GM19351 (cell line): ENCODE results near the gene CDKN2B.
"Not testable (repeated sequence)": the region's sequence is repeated elsewhere in the genome, so short reads cannot be mapped to it uniquely, and the experiment has no call there.

ENCODE experiments used
- ATAC-seq: cut with Tn5 transposase; IDR thresholded peaks from one replicate; pipeline ENCODE4 v1.9.1; 2021; ENCODE audit warnings: mild to moderate bottlenecking, moderate library complexity; ENCODE audit not compliant: unreplicated experiment

Gene CDKN2B, protein sequence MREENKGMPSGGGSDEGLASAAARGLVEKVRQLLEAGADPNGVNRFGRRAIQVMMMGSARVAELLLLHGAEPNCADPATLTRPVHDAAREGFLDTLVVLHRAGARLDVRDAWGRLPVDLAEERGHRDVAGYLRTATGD

DNA sequence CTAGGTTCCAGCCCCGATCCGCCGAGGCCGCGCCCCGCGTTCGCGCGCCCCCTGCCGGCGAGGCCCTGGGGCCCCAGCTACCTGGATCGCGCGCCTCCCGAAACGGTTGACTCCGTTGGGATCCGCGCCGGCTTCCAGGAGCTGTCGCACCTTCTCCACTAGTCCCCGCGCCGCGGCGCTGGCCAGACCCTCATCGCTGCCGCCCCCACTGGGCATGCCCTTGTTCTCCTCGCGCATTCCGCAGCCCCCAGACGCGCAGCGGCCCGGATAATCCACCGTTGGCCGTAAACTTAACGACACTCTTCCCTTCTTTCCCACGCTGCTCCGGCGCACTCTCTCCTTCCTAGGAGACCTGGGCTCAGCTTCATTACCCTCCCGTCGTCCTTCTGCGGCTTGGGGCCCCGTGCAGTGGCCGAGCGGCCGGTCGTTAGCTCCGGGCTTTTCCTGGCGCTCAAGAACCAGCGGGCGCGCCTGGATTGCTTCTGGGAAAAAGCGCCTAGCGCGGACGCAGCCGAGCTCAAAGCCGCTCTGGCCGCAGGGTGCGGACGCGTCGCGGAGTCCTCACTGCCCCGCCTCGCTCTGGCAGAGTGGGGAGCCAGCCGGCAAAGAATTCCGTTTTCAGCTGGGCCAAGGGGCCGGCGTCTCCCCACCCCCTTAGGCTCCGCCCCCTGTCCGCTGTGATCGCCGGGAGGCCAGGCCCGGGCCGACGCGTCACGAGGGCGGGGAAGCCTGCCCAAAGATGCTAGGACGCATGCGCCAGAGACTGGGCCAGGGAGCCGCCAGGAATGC lies at the start of gene CDKN2B:
TSS of gene CDKN2B (minus strand) at position 589 of the 789 bp plus-strand sequence. CDS start at position 237, 352 bp downstream.
- peak; percentile 92 for ATAC-seq

DNA sequence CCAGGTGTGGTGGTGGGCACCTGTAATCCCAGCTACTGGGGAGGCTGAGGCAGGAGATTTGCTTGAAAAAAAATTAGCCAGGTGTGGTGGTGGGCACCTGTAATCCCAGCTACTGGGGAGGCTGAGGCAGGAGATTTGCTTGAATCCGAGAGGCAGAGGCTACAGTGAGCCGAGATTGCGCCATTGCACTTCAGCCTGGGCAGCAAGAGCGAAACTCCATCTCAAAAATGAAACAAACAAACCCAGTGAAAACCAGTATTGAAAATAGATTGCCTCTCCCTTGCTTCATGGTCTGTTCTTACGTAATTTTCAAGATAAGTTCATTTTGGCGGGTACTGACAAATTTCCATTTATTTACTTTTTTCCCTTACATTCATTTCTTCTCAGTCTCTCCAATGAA lies 48.9 kb upstream of the CDKN2B start:
- not testable (repeated sequence) for ATAC-seq

DNA sequence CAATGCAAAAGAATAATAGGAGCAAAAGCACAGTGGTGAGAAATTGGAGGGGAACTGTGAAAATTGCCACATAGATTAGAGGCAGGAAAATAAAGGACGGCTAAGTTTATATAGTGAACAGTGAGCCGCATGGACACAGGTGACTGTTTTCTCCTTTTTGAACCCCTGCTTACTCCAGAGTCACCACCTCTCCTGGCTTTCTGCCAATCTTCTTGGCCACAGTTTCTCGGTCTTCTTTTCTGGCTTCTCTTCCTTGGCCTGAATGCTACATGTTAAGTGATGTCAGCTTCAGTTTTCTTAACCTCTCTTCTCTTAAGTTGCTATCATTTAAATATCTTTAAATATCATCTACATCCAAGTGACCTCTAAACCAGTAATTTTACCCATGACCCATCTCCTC lies 47.3 kb upstream of the CDKN2B start:
- no peak for ATAC-seq

DNA sequence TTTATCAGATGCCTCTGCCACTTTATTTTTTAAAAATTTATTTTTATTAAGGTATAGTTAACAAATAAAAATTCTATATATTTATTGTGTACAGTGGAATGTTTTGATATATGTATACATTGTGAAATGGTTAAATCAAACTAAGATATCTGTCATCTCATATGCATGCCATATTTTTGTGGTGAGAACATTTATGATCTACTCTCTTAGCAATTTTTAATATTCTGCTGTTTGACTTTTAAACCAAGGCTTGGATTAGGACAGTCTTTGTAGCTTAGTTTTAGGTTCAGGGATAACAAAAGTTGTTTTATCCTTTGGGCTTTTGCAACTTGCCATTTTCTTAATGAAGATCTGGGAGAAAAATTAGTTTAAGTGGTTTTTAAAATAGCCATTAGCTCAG lies 46.0 kb upstream of the CDKN2B start:
- ATAC-seq, result no peak

DNA sequence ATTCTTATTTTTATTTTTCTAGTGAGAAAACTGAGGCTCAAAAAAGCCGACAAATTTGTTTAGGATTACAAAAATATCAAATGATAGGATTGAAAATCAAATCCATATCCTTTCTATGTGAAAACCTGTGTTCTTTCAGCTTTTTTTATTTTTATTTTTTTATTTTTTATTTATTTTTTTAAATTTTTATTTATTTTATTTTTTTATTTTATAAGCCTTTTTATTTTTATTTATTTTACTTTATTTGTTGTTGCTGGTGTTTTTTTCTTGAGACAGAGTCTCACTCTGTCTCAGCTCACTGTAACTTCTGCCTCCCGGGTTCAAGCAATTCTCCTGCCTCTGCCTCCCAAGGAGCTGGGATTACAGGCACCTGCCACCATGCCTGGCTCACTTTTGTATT lies 45.4 kb upstream of the CDKN2B start:
- no peak for ATAC-seq

DNA sequence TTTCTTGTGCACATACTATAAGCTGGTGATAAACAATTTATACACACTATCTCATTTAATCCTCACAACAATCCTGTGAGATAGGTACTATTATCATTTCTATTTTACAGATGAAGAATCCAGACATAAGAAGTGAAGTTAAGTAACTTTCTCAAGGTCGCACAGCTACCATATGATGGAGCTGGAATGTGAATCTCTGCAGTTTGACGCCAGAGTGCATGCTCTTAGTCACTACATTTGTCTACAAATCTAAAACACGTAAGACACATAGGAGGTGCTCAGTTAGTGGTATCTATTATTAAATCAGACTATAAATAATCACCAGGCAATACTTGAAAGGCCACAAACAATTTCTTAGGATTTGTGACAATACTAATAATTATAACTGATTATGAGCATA lies 45.0 kb upstream of the CDKN2B start:
- ATAC-seq, result no peak

DNA sequence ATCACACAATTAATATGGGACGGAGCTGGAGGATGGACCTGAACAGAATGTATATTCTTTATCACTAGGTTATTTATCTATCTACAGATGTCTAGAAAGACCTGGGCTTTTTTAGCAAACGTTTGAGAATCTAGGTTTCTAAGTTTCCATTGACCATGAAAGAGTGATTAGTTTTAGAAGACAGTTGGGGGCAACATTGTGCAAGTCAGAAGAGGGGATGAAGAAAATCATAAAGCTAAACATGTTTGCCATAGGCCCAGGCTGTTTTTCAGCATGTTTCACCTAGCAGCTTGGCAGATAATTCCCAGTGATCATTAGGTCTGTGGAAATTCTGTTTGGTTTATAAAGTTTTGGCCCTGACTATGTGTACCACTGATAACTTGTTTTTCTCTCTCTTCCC lies 44.1 kb upstream of the CDKN2B start:
- no peak for ATAC-seq

DNA sequence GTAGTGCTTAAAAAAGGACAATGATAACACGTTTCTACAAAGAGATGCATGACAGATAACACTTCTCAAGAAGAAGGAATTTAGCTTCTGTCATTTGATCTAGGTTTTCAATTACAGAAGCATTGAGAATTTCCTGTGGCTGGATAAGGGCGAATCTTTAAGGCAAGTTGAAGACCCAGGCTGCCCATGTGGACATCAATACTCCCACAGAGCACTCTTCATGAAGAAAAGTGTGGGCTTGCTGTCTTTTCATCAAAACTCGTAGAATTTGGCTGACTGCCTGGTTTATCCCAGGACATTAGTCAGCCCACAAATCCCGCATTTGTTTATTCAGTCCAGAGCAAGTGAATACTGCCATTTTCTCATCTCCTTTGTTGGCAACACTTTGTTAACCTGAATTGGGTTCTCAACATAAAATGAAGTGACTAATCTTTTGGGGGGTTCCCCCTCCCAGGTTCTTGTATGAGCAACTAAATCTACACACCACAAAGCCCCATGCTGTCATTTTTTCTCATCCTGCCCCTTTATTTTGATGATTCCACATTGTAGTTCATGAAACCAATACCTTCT lies 43.4 kb upstream of the CDKN2B start:
- ATAC-seq, result peak; percentile 56

DNA sequence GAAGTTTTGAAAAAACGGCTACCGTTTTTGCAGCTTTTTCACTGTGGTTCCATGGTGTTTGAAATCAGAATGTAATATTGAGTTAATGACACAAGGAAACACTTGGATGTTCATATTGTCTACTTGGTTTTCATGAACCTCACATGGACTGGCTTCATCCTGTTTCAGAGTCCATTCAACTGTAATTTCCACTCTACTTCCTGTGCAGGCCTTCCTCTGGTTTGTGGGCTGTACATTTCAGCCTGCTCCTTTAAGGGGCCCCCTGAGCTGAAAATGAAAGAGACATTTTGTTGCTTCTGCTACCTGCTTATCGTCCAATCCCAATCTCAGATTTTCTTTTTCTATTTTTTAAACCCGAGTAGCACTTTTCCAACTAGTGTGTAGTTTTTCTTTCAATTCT lies 41.8 kb upstream of the CDKN2B start:
- peak; percentile 50 for ATAC-seq

DNA sequence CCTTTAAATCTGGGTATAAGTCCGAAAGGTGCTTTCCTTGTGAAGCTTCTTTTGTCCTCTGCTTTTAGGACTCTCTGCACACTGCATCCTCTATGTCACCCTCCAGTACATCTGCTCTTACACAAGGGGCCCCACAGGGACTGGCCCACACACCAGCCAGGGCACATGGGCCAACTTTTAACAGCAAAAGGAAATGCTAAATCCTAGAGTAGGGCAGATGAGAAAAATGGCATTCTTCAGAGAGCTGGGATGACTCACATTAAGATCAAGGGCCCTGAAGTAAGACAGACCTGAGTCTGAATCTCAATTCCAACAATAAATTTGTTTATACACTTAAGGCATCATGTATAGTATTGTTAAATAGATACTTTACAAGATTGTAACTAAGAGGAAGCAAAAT lies 40.3 kb upstream of the CDKN2B start:
- no peak for ATAC-seq

DNA sequence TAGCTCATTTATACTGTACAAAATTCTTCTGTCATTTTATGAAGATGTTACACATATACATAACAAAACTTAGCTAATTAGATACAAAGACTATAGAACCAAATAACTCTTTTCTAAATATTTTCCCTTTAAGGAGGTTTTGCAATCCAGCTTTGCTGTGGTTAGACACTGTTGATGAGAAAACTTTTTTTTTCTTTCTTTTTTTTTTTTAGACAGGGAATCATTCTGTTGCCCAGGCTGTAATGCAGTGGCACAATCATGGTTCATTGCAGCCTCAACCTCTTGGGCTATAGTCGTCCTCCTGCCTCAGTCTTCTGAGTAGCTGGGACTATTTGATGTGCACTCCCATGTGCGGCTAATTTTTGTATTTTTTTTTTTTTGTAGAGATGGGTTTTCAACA lies 38.5 kb upstream of the CDKN2B start:
- ATAC-seq, result no peak

DNA sequence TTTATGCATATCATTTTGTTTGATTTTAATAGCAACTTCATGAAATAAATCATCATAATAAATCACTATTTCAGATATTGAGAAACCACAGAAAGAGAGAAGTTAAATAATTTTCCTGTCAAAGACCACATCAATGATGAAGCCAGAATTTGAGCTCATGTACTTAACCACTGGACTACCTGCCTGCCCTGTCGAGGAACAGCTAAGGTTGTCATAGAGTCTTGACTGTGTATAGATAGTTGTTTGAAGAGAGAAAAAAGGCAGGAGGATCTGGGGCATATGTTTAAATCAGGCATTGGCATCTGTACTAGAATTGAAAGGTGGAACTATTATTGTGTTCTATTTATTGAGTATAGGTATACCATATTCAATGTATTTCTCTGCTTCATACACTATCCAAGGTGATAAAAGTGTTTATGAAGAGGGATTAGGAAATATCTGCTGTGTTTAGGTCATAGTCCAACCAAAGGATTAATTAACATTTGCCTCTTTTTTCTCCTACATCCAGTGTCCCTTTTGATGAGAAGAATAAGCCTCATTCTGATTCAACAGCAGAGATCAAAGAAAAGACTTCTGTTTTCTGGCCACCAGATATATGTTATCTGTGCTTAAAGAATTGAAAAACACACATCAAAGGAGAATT lies 37.3 kb upstream of the CDKN2B start:
- no peak for ATAC-seq

DNA sequence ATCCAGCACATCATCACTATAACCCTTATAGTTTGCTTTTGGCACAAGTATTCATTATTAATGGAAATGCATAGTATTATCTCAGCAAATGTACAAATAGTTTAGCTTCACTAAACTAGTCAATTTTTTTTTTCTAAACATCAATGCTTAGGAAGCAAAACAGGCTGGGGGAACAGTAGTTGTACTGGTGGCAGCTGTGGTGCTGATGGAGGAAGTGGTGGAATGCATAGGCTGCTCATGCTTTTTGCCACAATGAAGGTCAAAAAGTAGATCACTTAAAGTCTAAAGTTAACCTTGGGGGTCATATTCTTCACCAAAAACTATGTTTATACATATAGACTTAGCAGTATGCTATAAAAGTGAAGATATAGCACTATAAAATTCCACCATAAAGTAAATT lies 36.3 kb upstream of the CDKN2B start:
- ATAC-seq, result no peak

DNA sequence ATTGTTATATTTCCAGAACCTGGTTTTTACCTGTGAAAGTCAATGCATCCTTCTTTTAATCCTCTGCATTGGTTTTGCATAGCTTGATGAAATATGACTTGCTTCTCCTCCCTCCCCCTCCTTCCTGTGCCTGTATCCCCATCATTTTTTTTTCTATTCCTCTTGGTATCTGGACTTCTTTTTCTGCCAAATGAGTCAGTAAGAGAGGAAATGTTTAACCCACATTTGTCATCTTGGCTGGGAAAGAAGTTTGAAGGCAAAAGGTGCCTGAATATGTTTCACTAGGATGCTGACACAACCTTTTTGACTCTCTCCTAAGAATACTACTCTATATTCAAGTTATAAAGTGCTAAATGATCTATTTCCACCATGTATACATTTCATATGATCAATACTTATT lies 35.5 kb upstream of the CDKN2B start:
- no peak for ATAC-seq

DNA sequence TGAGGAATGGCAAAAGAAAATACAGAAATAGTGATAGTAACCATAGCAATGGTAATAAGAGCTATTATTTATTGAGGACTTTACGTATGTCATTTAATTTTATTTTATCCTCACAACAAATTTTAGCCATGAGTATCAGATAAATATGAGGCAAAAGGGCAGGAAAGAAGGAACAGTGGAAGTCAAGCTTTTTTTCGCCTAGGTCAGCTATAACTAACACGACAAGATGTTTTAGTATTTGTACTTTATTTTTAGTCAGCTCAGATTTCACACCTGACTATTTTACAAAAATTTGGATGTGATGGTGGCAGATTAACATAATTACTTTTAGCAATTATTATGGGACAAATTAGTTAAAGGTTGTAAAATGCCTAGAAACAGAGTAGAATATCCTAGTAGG lies 34.8 kb upstream of the CDKN2B start:
- ATAC-seq, result no peak

DNA sequence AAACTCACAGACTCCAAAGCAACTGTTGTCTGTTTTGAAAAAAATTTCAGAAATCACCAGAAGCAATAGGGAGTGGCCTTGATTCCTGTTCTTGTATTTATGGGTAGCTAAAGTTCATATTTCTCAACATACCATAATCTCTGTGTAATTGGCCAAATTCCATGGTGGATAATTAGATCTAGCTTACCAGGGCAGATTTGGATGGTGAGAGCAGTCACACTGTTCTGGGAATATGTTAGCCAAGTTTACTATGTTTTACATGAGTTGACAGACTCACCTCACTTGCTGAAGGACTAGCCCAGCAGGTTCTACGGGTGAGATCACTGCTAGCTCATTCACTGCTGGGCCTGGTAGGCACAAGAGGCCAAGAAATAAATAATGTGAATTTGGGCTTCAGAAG lies 32.7 kb upstream of the CDKN2B start:
- ATAC-seq, result no peak

DNA sequence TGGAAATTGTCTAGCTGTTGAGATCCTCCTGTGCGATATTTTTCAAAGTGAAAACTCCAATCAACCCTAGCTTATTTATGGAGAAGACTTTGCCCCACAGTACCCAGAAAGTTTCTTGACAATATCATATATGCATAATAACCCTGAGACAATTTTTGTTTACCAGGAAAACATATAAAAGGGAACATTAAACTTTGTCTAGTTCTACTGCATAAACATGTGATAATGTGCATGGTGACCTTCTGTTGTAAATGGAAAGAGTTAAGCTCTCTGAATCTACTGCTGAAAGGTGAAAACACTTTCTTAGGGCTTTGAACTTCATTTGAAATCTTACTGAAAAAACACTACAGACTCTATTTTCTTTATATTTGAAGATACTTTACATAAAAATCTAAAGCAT lies 32.2 kb upstream of the CDKN2B start:
- no peak for ATAC-seq

DNA sequence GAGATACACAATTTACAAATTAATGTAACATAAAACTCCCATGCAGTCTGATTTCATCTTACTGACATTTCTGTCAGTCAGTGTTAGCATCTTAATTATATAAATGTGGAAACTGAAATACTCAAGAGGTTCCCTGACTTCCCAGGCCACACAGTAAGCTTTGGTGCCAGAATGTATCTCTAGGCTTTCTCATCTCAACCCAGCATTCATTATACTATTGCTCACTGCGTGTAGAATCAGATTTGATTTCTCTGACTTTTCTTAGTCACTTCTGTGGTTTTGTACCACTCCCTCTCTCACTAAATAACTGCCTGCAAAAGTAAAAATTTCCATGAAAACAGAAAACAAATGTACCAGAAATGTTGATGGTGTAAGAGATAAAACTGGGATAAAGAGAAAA lies 31.7 kb upstream of the CDKN2B start:
- ATAC-seq, result no peak

DNA sequence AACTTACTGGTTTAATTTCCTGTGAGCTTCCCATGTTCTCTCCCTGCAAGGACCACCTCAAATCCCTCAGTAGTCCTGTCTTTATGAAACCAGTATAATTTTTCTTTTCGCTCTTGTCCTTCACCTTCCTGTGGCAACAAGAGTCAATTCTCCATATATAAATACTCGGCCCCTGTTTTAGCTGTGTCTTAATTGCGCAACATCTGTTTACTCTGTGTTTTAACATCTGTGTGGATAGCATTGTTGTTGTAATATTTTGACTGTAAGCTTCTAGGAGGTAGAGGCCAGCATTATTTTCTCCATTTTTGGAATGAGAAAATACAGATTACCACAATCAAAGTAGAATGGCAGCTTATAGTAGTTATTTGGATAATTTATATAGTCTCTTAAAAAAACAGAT lies 30.2 kb upstream of the CDKN2B start:
- ATAC-seq, result no peak

DNA sequence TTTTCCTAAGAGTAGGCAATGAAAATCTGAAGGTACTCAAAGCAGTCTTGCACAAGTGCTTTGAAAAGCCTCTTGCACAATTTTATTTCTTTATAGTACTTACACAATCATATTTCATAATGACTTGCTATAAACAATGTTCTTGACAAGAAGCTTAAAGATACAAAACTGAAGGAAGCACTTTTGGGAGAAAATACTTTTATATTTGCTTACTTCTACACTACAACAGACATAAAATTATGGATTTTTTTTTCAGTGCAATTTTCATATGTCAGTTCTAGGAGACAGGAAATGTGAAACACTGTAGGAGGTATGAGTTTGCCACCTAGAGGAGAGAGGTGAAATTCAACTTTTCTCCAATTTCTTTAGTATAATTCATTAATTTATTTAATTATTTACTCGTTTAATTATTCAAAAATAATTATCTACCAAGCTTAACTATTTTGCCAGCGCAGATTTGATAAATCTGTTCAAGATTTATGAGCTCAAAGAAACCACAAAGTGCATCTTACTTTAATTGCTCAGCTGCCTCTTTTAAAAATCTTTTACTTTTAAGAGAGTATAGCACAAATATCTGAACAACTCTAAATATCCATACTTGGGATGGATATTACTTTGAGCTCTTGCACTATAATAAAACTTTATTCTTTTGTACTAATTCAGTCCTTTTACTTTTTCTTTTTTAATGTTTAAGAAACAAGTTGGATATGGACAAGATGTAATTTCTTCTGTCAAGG lies 29.0 kb upstream of the CDKN2B start:
- peak; percentile 70 for ATAC-seq

DNA sequence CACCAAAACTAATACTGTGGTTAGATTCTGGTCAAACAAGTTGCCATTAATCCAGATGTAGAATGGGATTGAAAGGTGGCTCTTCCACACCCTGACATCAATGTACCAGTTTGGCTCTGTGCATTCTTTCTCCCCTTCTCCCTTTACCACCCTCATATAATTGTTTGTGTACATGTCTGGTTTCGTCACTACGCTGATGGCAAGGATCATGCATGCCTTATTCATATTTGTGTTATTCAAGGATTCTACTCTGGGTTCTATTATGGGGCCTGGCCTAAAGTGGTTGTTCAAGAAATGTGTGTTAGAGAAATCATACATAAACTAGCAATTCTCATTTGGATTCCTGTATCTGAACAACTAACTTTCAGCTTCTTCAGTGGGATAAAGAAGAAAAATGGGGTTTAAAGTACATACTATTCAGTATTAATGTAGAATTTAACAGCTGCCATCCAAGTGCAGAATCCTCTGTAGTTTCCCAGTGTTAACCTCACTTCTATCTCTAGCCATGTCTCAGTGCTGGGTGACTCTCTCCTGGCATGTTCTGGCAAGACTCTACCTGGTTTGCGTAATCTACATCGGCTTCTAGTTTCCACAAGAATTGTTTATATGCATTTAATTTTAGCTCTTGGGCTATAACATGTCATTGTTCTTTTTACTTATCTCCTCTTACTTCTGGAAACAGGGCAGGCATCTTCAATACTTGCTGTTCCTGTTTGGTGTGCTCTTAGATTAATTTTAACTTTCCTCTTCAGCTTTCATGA lies 27.9 kb upstream of the CDKN2B start:
- ATAC-seq, result no peak
